ENCODE results near the gene KCNMA1. TPM values are rescaled to one million over a fixed set of nuclear protein-coding genes. Genes with fewer than 3 reads are reported as not detected.

KCNMA1 gene
- total RNA-seq, 3 donors from 2014 or later, result 45.4 to 312 (median 62.4) TPM

DNA sequence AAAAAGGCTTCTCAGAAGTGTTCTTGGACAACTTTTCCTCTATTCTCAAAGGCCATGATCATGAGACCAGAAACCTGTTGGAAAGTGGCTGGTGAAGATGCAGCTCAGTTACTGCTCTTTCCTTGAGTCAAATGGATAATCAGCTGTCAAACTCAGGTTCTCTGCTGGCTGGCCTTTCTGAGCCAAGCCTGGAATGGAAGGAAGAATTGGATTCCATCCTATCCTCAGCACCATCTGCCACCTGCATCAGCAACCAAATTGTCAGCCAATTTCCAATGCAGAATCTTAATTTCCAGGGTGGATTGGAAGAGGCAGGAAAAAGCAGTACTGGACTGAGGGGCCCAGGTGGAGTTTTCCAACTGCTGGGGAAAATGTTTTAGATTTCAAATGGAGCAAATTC, 631.7 kb downstream of the KCNMA1 start:
- Histone ChIP-seq H3K9me3 (no peaks in the 10 kb centered on the region), H3K4me1 (ENCODE audit: low read depth) (no peaks in the 10 kb centered on the region), H3K4me3 (no peak overlapping the region), H3K36me3 (ENCODE audit: low read depth) (no peaks in the 10 kb centered on the region)
- no peak for ATAC-seq
- intact Hi-C loops (cut with DNase I, micrococcal nuclease), result no loop called here
- DNase-seq, result no peak
- TF ChIP-seq, protein P1, sequence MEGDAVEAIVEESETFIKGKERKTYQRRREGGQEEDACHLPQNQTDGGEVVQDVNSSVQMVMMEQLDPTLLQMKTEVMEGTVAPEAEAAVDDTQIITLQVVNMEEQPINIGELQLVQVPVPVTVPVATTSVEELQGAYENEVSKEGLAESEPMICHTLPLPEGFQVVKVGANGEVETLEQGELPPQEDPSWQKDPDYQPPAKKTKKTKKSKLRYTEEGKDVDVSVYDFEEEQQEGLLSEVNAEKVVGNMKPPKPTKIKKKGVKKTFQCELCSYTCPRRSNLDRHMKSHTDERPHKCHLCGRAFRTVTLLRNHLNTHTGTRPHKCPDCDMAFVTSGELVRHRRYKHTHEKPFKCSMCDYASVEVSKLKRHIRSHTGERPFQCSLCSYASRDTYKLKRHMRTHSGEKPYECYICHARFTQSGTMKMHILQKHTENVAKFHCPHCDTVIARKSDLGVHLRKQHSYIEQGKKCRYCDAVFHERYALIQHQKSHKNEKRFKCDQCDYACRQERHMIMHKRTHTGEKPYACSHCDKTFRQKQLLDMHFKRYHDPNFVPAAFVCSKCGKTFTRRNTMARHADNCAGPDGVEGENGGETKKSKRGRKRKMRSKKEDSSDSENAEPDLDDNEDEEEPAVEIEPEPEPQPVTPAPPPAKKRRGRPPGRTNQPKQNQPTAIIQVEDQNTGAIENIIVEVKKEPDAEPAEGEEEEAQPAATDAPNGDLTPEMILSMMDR (IDR thresholded peaks at IDR 0.05), result no peak

DNA sequence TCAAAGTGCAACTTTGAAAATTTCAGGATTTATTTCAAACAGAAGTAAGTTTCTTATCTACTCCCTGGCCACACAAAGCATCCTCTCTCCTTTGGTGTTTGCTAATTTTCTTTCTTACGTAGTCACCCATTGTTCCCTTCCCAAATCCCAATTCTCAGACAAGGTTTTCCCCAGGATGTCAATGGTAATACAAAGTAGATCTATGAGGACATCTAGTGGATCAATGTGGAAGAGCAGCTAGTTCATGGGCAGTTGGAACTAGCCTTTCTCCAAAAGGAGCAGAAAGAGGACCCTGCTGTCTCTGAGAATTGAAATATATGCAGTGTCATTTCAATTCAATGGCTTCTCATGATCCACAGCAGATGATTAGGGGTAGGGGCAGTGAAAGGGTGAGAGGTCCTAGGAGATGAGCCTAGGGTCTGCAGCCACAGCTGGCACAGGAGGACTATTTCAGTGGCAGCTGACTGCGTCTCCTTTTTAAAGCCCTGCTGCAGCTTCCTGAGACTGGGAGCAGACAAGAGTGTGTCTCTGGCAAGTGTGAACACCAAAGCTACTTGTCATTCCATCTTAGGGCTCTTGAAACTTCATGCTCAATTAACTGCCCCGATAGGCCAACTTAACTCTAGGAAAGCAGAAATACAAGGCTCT, 632.6 kb downstream of the KCNMA1 start:
- intact Hi-C loops (cut with DNase I, micrococcal nuclease), result no loop called here

DNA sequence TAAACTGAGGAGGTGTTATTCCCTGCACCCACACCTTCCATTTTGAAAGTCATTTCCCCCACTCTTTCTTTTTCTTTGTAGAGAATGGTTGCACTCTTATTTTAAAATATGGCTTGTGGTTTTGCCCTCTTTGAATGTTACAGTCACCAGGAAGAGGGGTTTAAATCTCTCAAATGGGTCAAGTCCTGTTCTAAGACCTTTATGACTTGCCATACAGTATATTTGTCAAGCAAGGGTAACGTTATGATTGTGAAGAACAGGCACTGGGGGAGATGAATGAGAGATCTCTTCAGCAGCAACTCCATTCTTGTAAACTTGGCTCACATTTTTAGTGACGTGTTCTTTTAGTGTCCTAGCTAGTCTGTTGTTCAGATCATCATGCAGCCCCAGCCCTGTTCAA, 634.7 kb downstream of the KCNMA1 start:
- Histone ChIP-seq H3K36me3 (ENCODE audit: low read depth) (no peaks in the 10 kb centered on the region), H3K4me1 (ENCODE audit: low read depth) (no peaks in the 10 kb centered on the region), H3K9me3 (no peaks in the 10 kb centered on the region), H3K4me3 (no peak overlapping the region)
- ATAC-seq (no peak), DNase-seq (no peak)
- TF ChIP-seq, protein P1 (IDR thresholded peaks at IDR 0.05), result no peak
- intact Hi-C loops (cut with DNase I, micrococcal nuclease), result no loop called here

More for the DNA sequence above, 632.6 kb downstream of the KCNMA1 start:
- Histone ChIP-seq H3K9me3 (no peaks in the 10 kb centered on the region), H3K4me3 (no peak overlapping the region), H3K4me1 (ENCODE audit: low read depth) (no peaks in the 10 kb centered on the region), H3K36me3 (ENCODE audit: low read depth) (no peaks in the 10 kb centered on the region)
- DNase-seq, result peak in 1 of 3 donors; percentile 46
- ATAC-seq, result peak; percentile 54
- TF ChIP-seq, protein P1 (IDR thresholded peaks at IDR 0.05), result peak; percentile 26

DNA sequence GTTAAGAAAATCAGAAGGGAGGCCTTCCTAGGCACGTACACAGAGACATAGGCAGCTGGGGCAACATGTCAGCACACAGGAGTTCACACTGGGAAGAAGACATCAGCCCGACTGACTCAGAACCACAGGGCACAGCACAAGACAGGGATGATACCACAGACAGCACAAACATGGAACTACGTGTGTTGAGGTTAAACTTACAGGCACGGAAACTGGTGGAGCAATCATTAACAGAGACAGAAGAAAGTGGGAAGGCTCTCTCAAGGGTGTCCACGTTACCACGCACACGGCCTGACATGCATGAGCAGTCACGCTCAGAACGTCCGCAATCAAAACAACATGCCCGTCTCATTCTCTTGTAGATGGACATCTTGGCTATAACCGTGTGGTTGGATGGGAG, 636.4 kb downstream of the KCNMA1 start:
- intact Hi-C loops (cut with DNase I, micrococcal nuclease), result no loop called here
- TF ChIP-seq, protein P1 (IDR thresholded peaks at IDR 0.05), result no peak

DNA sequence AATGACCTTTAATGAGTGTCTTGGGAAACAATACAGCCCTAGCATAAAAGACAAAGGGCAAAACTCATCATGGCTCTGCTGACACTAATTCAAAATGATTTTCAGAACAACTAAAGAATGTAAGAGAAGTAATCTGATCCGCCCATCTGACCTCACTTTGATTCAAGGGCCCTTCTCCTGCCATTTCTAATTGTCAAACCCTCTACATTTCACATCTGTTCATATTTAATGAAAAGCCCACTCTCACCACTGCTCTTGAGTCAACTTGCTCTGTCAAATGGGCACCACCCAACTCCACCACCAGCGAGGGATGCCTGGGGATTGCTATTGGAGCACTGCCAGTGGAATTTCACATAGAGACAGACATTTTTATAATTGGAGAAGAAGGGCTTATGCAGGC, 639.2 kb downstream of the KCNMA1 start:
- H3K9me3 ChIP-seq, result no peaks in the 10 kb centered on the region
- no peaks in the 10 kb centered on the region for H3K36me3 ChIP-seq (ENCODE audit: low read depth)
- no peaks in the 10 kb centered on the region for H3K4me1 ChIP-seq (ENCODE audit: low read depth)
- no peak overlapping the region for H3K4me3 ChIP-seq
- ATAC-seq (no peak), DNase-seq (no peak)
- TF ChIP-seq, protein P1 (IDR thresholded peaks at IDR 0.05), result no peak
- intact Hi-C loops (cut with DNase I, micrococcal nuclease), result no loop called here

More for the DNA sequence above, 636.4 kb downstream of the KCNMA1 start:
- no peaks in the 10 kb centered on the region for H3K9me3 ChIP-seq
- no peak overlapping the region for H3K4me3 ChIP-seq
- no peaks in the 10 kb centered on the region for H3K36me3 ChIP-seq (ENCODE audit: low read depth)
- ATAC-seq (no peak), DNase-seq (no peak)
- no peaks in the 10 kb centered on the region for H3K4me1 ChIP-seq (ENCODE audit: low read depth)
